Left ventricle myocardium superior (tissue), 1 donor: ENCODE measurements around the gene LHX4. TPM values are rescaled to one million over a fixed set of nuclear protein-coding genes. Genes with fewer than 3 reads are reported as not detected.

Experiments used
- ATAC-seq: fragments of 200-7000 bp; cut with Tn5 transposase; one replicate; pipeline ENCODE4 v1.9.1; 2020; ENCODE audit warnings: mild to moderate bottlenecking, moderate library complexity
- DNase-seq: peaks from one replicate; pipeline ENCODE4 v3.0.0-alpha.2; 2020
- intact Hi-C: fragments of 100-400 bp; cut with micrococcal nuclease; formaldehyde crosslinking; loops from one replicate; pipeline ENCODE4 v1.11.0; 2022
- total RNA-seq: library from RNA; stranded (reverse); fragmentation: NEBNext Ultra II Directional; extraction: Animal tissue kit (Norgen Biotek cat#: 25700); gene quantifications from one replicate; pipeline ENCODE4 v1.2.1, GENCODE V29; 2021
- donor health status: DM: no; HTN: yes; CAD: no; lungs with severe emphysema.

The LHX4 gene
- total RNA-seq, 1 donor from 2014 or later: not detected

DNA sequence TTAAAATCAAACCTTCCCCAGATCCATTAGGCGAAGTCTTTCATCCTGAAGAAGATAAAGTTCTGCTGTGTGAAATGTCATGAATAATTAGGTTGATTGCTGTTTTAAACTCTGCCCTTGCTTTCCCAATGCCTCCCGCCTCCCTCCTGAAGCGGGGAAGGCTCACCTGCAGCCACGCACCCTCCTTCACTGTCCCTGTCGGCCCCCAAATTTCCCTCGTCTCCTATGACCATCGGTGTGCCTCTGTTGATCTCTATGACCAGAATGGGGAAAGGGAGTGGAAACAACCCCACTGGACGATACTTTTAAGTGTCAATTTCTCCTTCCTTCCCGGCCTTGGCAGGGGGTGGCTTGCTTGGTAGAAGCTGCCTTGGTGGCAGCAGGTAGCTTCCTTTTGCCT is 35.1 kb downstream of the LHX4 start:
- intact Hi-C loops: loop anchor here (10.0 kb wide), 1 partner anchor 150 kb away; no protein-coding TSS in a partner anchor
- ATAC-seq: no peak

DNA sequence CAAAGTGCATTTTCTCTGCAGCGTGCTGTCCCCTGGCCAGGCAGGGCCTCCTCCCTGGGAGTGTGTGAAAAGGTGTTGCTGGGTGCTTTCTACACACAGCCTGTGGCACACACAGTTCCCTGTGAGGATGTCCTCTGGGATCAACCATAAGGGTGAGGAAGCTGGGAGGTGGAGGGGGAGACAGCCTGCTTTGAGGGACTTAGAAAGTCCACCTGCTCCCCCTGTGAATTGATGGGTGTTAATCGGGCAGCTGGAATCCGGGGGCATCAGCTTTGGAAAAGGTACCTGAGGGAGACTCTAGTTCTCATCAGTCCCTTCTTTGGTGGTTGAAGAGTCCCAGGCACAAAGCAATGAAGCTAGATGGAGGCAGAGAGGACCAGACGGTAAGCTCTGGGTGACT is 35.8 kb downstream of the LHX4 start:
- intact Hi-C loops: loop anchor here (10.0 kb wide), 1 partner anchor 149 kb away; no protein-coding TSS in a partner anchor
- ATAC-seq: no peak
- DNase-seq: no peak

More for the DNA sequence above, 35.1 kb downstream of the LHX4 start:
- DNase-seq: no peak

DNA sequence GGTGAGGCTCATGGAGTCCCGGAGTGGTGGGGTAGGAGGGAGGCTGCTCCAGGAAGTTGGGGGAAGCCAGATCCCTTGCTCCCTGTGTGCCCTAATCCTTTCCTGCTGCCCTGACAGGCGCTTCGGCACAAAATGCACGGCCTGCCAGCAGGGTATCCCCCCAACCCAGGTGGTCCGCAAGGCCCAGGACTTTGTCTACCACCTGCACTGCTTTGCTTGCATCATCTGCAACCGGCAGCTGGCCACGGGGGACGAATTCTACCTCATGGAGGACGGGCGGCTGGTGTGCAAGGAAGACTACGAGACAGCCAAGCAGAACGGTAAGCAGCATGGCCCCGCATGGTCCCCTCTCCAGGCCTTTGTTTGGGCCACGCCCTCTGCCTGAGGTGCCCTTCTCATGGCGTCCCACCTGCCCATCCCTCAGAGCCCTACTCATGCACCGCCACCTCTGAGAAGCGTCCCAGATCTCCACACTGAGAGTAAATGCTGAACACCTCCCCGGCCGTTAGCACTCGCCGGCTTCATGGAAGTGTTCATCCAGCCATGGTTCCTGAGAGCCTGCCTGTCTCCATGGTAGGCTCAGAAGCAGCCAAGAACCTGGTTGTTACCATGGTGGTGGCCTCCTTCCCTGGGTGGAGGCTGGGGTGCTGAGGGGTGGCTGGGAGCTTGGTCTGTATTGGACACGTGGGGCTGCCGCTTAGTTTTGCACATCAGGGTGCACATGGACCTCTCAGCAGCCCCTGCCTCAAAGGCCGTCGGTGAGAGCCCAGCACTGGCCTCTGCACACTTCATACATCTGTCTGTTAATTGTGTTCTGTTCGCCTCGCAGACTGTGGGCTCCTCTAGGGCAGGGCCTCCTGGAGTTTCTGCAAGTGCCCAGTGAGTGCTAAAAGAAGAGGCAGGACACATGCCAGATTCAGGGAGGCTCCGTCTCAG is 36.5 kb downstream of the LHX4 start:
- ATAC-seq (no peak), DNase-seq (no peak)
- intact Hi-C loops: loop anchor here (10.0 kb wide), 1 partner anchor 148 kb away; no protein-coding TSS in a partner anchor

DNA sequence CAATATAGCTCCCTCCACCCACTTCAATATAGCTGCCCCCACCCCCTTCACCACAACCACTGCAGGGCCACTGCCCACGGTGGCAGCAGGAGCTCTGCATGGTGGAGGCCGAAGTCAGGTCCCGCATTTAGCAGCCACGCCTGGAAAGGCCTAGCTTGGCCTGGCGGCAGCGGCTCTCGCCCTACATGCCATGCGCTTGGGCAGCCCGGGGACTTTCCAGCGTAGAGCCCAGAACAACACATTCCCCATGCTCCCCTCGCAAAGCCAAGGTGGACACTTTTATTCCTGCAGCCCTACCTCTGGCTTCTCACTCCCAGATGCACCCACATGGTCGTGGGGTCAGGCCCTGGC is 37.1 kb downstream of the LHX4 start:
- DNase-seq (no peak), ATAC-seq (no peak)
- intact Hi-C loops: loop anchor here (10.0 kb wide), 1 partner anchor 148 kb away; no protein-coding TSS in a partner anchor

DNA sequence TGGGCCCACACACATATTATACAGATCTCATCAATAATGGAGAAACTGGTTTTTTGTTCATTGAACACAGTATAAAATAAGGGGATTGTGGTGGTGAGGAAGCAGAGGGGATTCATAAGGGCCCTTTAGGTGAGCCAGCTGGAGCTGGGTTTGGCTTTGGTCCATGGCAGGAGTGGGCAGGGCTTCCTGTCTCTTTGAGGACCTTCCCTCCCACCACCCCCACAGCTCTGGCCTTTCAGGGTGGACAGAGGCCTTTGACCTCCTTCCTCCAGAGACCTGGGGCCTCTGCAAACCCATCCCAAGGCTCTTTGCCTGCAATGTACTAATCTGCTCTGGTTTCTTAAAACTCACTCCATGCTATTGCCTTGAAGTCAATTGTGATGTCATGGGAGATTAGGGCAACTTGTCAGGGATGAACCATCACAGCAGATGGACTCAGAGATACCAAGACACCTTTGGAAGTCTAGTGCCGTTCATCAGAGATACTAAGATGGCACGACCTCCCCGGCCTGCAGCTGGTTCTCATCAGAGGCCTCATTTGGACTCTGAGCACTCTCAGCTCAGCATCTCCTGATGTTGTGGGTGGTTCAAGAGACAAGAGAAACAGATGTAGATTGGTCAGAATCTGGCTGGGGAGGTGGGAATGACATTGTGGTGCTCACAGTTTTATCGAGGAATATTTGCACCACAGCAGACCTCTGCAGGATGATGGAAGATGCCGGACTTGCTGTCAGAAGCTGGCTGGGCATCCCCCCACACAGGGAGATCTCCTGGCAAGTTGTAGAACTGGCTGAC is 37.9 kb downstream of the LHX4 start:
- no peak for DNase-seq
- ATAC-seq: no peak
- intact Hi-C loops: loop anchor here (10.0 kb wide), 1 partner anchor 147 kb away; no protein-coding TSS in a partner anchor

DNA sequence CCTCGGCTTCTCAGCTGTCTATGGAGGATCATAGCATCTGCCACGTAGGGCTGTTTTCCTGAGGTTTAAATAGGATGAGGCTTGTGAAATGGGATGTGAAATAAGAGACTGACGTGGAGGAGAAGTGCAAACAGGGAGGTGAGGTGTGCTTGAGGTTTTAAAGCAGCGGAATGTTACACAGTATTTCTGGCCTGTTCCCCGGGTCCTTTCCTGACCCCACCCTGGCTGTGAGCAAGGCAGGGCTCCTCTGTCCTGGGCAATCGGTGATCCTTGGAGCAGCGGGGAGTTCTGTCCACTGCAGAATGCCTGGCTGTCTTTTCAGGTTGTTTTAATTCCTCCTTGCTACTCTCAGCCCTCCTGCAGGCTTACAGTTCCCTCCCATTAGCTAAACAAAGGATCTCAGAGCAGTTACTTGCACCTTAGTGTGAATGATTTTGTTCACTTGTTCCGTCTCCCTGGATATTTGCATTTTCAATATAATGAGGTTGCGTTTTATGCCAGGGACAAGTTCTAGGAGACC is 38.6 kb downstream of the LHX4 start:
- DNase-seq (no peak), ATAC-seq (no peak)
- intact Hi-C loops: loop anchor here (10.0 kb wide), 1 partner anchor 146 kb away; no protein-coding TSS in a partner anchor

DNA sequence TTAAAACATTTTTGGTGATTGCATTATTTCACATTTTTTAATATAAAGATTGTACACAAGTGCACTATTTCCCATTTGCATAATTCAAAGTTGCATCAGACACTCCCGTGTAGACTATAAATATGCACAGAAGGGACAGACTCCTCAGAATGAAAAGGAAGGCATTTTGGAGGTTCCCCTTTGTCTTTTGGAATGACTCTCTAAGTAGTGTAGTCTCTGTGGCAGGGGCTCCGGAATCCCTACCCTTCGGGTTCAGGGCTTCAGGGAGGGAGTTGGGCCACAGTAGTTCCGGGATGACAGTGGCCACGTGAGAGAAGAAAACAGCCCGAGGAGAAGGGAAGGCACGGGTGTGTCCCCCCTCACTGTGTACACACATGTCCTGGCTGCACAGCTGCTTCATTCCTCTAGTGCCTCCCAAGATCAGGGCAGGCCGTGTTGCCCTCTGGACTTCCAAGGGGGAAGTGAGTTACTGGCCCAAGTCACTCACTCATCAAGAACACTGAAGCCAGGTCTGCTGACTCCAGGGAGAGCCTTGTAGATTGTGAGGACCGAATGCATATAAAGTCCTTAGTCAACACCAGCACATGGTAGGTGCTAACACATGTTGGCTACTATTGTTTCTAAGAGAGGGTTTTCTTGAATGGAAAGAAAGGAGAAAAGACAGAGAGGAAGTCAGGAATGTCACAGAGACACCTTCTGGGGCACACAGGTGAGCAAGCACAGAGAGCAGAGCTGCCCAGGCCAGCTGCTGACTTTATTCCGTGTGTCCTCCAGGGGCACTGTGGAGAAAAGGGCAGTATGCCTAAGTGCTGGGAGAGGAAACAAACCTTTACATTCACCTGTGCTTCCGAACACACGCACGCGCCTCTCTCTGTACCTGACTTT is 39.8 kb downstream of the LHX4 start:
- DNase-seq: no peak
- intact Hi-C loops: loop anchor here (10.0 kb wide), 1 partner anchor 145 kb away; no protein-coding TSS in a partner anchor

DNA sequence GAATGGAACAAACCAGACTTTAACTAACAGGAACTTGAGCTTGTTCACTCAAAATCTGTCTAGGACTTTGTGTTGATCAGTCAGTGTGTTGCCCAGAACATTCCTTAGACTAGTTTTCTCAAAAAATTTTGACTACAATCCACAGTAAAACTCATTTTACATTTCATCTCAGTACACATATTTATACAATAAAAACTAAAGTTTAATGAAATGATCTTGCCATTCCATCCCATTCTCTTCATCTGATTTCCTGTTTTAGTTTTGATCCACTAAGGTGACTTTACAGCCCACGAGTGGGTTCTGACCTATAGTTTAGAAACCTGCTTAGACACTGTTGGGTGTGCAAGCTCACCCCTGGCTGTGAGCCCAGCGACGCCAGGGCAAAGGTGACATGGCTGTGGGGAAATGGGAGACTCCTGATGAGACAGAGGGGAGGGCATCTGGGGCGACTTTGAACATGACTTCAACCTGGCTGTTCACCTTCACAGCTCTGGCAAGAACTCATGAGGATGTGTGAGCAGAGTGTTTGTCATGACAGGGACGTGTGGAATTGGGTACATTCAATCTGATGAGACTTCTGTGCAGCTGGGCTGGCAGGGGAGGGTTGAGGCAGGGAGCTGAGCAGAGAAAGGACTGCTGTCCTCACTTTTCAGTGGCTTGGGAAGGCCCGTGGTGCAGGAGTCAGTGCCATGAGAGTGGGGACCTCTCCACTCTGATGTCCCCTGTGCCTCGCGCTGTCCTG is 40.6 kb downstream of the LHX4 start:
- DNase-seq: no peak
- intact Hi-C loops: no loop called here
- no peak for ATAC-seq

More for the DNA sequence above, 39.8 kb downstream of the LHX4 start:
- ATAC-seq: peak; percentile 69

DNA sequence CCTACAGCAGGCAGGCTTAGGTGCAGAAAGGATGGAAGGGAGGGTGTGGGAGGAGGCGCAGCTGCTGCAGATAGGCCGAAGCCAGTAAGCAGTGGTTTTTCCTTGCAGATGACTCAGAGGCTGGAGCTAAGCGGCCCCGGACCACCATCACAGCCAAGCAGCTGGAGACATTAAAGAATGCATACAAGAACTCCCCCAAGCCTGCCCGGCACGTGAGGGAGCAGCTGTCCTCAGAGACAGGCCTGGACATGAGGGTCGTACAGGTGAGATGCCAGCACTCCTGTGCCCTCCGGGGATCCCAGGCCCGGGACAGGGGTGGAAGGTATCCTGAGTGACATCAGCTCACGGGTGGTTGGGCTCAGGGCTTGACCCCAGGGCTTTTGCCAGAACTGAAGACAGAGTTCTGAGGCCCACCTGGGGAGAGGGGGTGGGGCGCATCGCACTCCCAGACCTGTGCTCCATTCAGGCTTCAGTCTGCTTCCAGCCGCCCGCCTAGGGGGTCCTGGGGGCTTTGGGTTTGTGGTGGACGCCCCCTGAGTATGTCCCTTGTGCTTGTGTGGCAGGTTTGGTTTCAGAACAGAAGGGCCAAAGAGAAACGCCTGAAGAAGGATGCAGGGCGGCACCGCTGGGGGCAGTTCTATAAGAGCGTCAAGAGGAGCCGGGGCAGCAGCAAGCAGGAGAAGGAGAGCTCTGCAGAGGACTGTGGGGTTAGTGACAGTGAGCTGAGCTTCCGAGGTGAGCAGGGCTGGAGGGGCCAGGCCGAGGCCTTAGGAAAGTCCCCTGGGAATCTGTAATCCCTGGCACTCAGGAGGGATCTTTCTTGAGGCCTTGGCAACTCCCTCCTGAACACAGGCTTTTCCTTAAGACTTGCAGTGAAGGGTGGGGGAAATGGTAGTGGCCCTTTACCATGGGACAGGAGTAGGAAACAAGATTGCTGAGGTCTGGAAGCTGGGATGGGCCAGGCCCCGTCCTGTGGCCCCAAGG is 41.5 kb downstream of the LHX4 start:
- ATAC-seq (peak; percentile 24), DNase-seq (no peak)
- intact Hi-C loops: no loop called here

DNA sequence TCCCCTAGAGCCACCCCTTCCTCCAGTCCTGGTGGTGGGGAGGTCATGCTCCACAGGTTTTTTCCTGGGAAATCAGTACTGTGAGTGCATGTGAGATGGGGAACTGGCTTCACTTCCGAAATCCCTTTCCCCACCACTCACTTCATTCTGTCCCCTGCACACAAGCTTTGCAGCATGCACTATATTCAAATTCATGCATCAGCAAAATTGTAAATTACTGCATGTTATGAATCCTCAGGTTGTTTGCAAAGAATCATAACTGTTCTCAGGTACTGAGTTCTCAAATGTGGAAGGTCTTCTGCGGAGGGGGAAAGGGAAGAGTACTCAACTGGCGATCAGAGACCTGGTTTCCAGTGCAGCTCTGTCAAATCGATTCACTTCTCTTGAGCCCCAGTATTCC is 42.3 kb downstream of the LHX4 start:
- no peak for DNase-seq
- ATAC-seq: no peak
- intact Hi-C loops: no loop called here

DNA sequence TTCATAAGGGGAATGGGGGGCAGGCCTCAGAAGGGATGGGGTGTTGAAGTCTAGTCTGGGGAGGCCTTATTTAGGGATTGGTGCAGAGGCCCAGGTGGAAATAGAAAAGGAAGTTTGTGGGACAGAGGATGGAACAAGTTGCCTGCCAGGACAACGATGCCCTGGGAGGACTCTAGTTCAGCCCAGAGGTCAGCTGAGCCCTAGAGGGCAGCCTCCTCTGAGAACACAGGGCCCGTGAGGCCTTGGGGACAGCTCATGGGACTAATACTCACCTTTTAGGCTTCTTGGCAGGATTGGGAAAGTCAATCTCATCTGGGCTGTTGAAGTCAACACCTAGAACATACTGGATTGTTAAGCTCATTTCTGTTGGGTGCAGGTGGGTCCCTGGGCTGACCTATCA is 43.0 kb downstream of the LHX4 start:
- no peak for ATAC-seq
- no peak for DNase-seq
- intact Hi-C loops: no loop called here

DNA sequence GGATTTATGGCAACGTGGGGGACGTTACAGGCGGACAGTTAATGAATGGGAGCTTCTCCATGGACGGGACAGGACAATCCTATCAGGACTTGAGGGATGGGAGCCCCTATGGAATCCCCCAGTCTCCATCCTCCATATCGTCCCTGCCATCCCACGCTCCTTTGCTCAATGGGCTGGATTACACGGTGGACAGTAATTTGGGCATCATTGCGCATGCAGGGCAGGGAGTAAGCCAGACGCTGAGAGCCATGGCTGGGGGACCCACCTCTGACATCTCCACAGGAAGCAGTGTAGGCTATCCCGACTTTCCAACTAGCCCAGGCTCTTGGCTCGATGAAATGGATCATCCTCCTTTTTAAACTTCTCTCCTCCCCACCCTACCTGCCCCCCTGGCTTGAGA is 44.2 kb downstream of the LHX4 start:
- intact Hi-C loops: no loop called here
- ATAC-seq: no peak
- DNase-seq: no peak

DNA sequence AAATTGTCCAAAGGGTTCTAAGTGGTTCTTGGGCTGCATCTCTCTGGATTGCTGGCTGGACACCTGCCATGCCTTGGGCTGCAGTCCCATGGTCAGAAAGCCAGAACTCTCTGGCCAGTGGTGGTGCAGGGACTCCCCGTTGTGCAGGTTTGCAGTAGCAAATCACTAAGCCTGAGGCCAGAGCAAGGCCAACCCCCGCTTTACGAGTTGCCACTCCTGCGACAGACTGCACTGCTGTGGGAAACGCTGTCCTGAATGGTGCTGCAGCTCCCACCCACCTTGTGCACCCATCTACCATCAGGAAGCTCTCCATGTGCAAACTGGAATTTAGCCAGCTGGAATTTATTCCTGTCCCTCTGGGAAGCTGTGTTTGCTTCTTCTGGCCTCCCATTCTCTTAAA is 45.7 kb downstream of the LHX4 start:
- no peak for DNase-seq
- ATAC-seq: no peak
- intact Hi-C loops: no loop called here

DNA sequence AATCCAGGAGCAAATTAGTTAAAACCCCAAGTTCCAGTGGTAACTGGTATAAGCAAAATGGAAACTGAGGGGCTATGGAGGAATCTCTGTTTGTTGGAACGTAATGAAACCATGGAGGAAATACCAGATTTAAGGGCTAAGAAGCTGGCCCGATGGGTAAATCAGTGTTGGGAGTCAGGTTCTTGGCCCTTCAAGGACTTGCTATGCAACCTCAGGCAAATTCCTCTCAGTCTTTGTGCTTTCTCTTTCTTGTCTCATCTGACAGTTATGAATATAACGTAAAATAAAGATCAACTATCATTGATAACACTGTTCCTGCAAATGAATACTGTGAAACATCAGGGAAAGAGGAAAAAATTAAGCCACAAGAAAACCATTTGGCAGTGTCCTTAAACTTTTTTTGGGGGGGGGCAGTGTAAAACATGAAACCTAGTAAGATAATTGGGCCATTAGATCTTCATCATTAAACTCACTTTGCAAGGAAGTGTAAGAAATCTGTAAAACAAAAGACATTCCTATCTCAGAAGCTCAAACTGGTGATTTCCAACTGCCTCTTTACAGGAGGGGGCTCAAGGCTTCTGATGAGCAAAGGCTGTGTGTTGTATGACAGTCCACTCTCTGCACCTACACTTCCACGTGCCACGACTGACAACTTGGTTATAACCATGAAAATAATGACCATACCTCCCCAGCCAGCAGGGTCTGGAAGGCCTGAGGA is 47.6 kb downstream of the LHX4 start:
- ATAC-seq: no peak

DNA sequence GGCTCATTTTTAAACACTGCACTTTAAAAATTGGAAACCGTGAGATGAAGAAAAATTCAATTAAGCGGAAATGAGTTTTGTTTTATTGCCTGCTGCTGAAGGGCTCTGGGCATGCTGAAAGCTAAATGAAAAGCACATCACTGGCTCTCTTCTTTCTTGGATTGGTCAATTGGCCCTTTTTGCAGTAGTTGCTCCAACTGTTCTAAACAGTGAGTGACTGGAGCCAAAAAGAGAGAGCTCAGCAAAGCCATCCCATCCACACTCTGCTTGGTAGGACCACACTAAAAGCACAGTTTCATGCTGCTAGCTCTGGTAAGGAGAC is 48.1 kb downstream of the LHX4 start:
- ATAC-seq: no peak
- DNase-seq: no peak
- intact Hi-C loops: no loop called here

More for the DNA sequence above, 47.6 kb downstream of the LHX4 start:
- DNase-seq: no peak
- intact Hi-C loops: no loop called here

DNA sequence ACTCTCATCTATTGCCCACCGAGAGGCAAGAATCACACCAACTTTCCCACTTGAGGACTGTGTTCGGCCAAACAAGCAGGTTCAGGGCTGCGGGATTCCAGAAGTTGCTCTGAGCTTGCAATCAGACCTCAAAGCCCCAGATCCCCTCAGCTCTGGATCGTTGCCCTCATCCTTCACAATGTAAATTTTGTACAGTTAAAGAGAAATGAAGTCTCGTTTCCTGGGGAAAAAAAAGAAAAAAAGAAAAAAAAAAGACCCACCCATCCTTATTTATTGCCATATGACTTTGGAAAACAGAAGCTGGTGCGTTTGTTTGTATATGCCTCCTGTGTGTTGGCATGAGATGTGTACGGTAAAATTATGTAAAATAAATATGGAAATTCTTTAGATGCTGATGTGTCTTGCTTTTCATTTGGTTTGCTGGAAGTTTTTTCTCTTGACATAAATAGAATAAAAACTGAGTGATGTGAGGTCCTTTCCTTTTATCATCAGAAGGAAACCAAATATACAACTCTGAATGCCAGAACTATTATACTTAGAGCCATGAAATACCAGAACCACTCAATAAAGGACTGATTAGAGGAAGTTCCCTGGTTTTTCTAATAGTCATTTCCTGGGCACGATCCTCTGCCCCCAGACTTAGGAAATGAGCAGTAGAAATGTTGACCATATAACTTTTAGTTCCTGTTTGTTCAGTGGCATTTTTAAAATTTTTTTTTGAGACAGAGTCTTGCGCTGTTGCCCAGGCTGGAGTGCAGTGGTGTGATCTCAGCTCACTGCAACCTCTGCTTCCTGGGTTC is 48.7 kb downstream of the LHX4 start:
- intact Hi-C loops: no loop called here
- DNase-seq: no peak
- peak; percentile 71 for ATAC-seq
